Loucy (cell line): Measurements from ENCODE around the gene CYTH4.

Source experiments
- H2AFZ ChIP-seq: fragments of 200-600 bp; sonication (generic); 2 replicates; pipeline ENCODE4 v1.6.0; 2016; ENCODE audit warnings: antibody characterized with exemption, mild to moderate bottlenecking, low read length, moderate library complexity
- H3F3A ChIP-seq: fragments of 200-600 bp; 2 replicates; pipeline ENCODE4 v1.6.0; 2016; ENCODE audit warnings: antibody characterized with exemption, low read depth, mild to moderate bottlenecking
- H3K27me3 ChIP-seq: fragments of 200-600 bp; sonication (generic); 2 replicates; pipeline ENCODE4 v1.6.1; 2014; ENCODE audit warnings: low read length, mild to moderate bottlenecking; ENCODE audit not compliant: insufficient read depth, poor library complexity, severe bottlenecking
- H3K36me3 ChIP-seq: fragments of 200-600 bp; sonication (generic); 2 replicates; pipeline ENCODE4 v1.6.1; 2016; ENCODE audit warnings: low read length; ENCODE audit not compliant: insufficient read depth
- H3K4me1 ChIP-seq: fragments of 200-600 bp; sonication (generic); 2 replicates; pipeline ENCODE4 v1.5.1; 2014; ENCODE audit warnings: low read length, mild to moderate bottlenecking; ENCODE audit not compliant: insufficient read depth, poor library complexity, severe bottlenecking
- H3K4me2 ChIP-seq: fragments of 200-600 bp; sonication (generic); 2 replicates; pipeline ENCODE4 v1.6.0; 2014; ENCODE audit warnings: antibody characterized with exemption, low read length, low read depth, mild to moderate bottlenecking; ENCODE audit not compliant: poor library complexity, severe bottlenecking
- H3K4me3 ChIP-seq: fragments of 200-600 bp; sonication (generic); 2 replicates; pipeline ENCODE4 v1.5.1; 2014; ENCODE audit warnings: low read length, mild to moderate bottlenecking, mixed read lengths; ENCODE audit not compliant: poor library complexity, severe bottlenecking
- H3K79me2 ChIP-seq: fragments of 200-600 bp; sonication (generic); 2 replicates; pipeline ENCODE4 v1.6.1; 2014; ENCODE audit warnings: low read length; ENCODE audit not compliant: insufficient read depth
- H3K9ac ChIP-seq: fragments of 200-600 bp; sonication (generic); 2 replicates; pipeline ENCODE4 v1.6.0; 2014; ENCODE audit warnings: mild to moderate bottlenecking, low read depth, low read length, moderate library complexity; ENCODE audit not compliant: poor library complexity, severe bottlenecking
- H3K9me2 ChIP-seq: fragments of 200-600 bp; sonication (generic); replicated peaks from 2 replicates; pipeline ENCODE4 v1.6.1; 2016; ENCODE audit warnings: low read depth, low read length, mixed read lengths
- H3K9me3 ChIP-seq: fragments of 200-600 bp; sonication (generic); 2 replicates; pipeline ENCODE4 v1.6.1; 2014; ENCODE audit warnings: mild to moderate bottlenecking, antibody characterized with exemption, low read length, low read depth; ENCODE audit not compliant: insufficient read depth
- H4K20me1 ChIP-seq: fragments of 200-600 bp; sonication (generic); 2 replicates; pipeline ENCODE4 v1.6.0; 2014; ENCODE audit warnings: antibody characterized with exemption, low read length, mild to moderate bottlenecking; ENCODE audit not compliant: insufficient read depth, poor library complexity, severe bottlenecking
- CTCF ChIP-seq: fragments of 200-600 bp; sonication (generic); conservative IDR thresholded peaks from 2 replicates; pipeline ENCODE4 v1.5.1; 2014; ENCODE audit warnings: mild to moderate bottlenecking, antibody characterized with exemption, low read length
- EZH2phosphoT487 ChIP-seq: fragments of 200-600 bp; IDR thresholded peaks from 2 replicates; pipeline ENCODE4 v1.6.1; 2018; ENCODE audit warnings: antibody characterized with exemption, mild to moderate bottlenecking, moderate library complexity, borderline replicate concordance

Gene CYTH4

GRCh38 chr22:37237371-37238268 is 44.7 kb upstream of the CYTH4 start:
- Histone ChIP-seq H3K9me3 (no peaks in the 10 kb centered on the region), H3K79me2 (peaks cover 99% of the 10 kb centered on the region), H3K4me3 (peak overlapping the region; percentile 4), H4K20me1 (peaks cover 92% of the 10 kb centered on the region), H3K27me3 (no peaks in the 10 kb centered on the region), H3F3A (0 out of 2 replicates have a peak, but pooled peaks cover 4% of the 10 kb centered on the region), H3K4me2 (peak overlapping the region; percentile 44), H3K4me1 (peaks cover 67% of the 10 kb centered on the region), H2AFZ (no peak overlapping the region), H3K36me3 (peaks cover 79% of the 10 kb centered on the region; the same call in 1 of the 2 replicates), H3K9ac (no peak overlapping the region), H3K9me2 (no peaks in the 10 kb centered on the region)
- no peak for TF ChIP-seq CTCF
- no peak for TF ChIP-seq EZH2phosphoT487

- Histone ChIP-seq H3K9ac (peak overlapping the region; percentile 99), H3K9me2 (no peaks in the 10 kb centered on the region), H3F3A (0 out of 2 replicates have a peak, but pooled peaks cover 8% of the 10 kb centered on the region), H3K36me3 (peaks cover 59% of the 10 kb centered on the region; the same call in 1 of the 2 replicates), H3K4me3 (peak overlapping the region; percentile 94), H3K79me2 (peaks cover 93% of the 10 kb centered on the region), H4K20me1 (peaks cover 81% of the 10 kb centered on the region), H3K4me1 (peaks cover 70% of the 10 kb centered on the region), H3K27me3 (peaks cover 7% of the 10 kb centered on the region), H3K4me2 (peak overlapping the region; percentile 98), H2AFZ (no peak overlapping the region), H3K9me3 (no peaks in the 10 kb centered on the region)
- TF ChIP-seq CTCF (0 out of 2 replicates have a peak, but pooled peaks have one; percentile 12), EZH2phosphoT487 (no peak)
These were observed 42.7 kb upstream of the CYTH4 start for GRCh38 chr22:37239336-37240239.

DNA sequence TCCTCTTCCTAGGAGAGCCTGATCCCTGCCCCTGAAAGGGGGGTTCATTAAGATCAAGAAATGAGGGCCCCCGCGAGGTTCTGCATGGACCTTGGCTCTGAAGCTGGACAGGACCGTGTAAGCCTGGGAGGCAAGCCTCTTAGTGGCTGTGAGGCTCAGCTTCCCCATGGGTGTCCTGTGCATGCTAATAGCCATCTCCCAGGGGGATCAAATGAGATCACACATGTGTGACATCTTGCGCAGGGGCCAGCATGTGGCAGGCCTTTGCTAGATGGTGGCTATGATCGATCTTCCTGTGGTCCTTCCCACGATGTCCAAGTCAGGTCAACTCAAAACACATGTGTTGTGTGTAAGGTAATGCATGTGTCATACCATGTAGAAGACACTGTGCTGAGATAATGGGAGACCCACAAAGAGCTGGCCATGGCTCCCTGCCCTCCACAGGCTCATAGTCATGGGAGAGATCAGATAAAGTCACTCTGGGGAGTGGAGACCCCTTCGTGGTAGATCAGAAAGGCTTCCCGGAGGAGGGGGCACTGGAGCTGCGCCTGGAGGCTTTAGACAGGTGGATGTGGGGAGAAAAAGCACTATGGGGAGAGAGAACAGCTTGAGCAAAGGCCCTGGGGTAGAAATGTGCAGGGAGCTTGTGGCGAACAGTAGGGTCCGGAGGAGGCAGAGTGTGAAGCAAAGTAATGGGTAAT is 41.9 kb upstream of the CYTH4 start:
- Histone ChIP-seq H3K4me2 (peak overlapping the region; percentile 98), H3K36me3 (peaks cover 53% of the 10 kb centered on the region; the same call in 1 of the 2 replicates), H4K20me1 (peaks cover 73% of the 10 kb centered on the region), H3F3A (peaks cover 12% of the 10 kb centered on the region; the same call in 1 of the 2 replicates), H3K4me3 (peak overlapping the region; percentile 94), H3K9ac (peak overlapping the region; percentile 99), H3K4me1 (peaks cover 70% of the 10 kb centered on the region), H3K9me3 (no peaks in the 10 kb centered on the region), H3K27me3 (peaks cover 7% of the 10 kb centered on the region), H3K9me2 (no peaks in the 10 kb centered on the region), H3K79me2 (peaks cover 85% of the 10 kb centered on the region), H2AFZ (no peak overlapping the region)
- TF ChIP-seq CTCF (no peak), EZH2phosphoT487 (no peak)
